Retinal pigment epithelial cell (primary cell): ENCODE measurements around the gene RAB26.
"Not testable (repeated sequence)": the region's sequence is repeated elsewhere in the genome, so short reads cannot be mapped to it uniquely, and the experiment has no call there.

Source experiments
- DNase-seq: peaks from one replicate; pipeline ENCODE4 v3.0.0-alpha.2; 2010; ENCODE audit warnings: low read depth
- H3K4me3 ChIP-seq: 2 replicates; pipeline ENCODE4 v1.5.1; 2011; ENCODE audit warnings: mild to moderate bottlenecking, low read length, control low read depth, moderate library complexity
- TF ChIP-seq, protein P1 (sequence below): conservative IDR thresholded peaks from 2 replicates; pipeline ENCODE4 v1.5.1; 2011; ENCODE audit warnings: low read depth, low read length, control low read depth, inconsistent platforms

Gene RAB26

DNA sequence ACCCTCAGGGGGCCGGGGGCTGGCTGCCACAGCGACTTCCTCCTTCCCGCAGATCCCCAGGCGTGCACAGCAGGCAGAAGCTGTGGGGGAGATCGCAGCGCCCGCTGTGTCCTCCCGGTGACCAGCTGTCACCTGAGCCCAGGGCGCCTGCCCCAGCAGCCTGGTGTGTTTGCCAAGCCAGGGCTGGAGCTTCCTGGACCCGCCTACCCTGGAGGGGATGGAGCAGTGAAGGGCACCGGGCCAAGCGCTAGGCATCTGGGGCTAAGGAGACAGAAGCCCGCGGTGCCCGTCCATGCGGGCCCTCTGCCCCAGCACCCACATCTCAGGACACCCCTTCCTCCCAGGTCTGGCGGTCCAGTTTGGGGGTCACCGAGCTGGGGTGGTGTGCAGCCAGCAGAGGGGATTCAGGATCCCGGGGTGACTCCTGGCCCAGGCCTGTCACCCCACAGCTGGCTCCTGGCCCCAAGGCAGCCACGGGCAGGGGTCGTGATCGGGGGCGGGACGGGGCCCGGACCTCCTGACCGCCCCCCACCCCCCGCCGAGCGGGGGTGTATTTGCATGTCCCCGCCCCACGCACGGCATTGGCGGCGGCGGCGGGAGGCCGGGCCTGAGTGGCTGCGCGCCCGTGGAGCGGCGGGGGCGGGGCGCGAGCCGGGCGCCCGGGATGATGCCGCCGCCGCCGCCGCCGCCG is at the start of gene RAB26:
Gene RAB26, plus strand, starts transcription at position 645 of the 691 bp plus-strand sequence. CDS start 159 bp downstream, outside the sequence.
- TF ChIP-seq, protein P1, sequence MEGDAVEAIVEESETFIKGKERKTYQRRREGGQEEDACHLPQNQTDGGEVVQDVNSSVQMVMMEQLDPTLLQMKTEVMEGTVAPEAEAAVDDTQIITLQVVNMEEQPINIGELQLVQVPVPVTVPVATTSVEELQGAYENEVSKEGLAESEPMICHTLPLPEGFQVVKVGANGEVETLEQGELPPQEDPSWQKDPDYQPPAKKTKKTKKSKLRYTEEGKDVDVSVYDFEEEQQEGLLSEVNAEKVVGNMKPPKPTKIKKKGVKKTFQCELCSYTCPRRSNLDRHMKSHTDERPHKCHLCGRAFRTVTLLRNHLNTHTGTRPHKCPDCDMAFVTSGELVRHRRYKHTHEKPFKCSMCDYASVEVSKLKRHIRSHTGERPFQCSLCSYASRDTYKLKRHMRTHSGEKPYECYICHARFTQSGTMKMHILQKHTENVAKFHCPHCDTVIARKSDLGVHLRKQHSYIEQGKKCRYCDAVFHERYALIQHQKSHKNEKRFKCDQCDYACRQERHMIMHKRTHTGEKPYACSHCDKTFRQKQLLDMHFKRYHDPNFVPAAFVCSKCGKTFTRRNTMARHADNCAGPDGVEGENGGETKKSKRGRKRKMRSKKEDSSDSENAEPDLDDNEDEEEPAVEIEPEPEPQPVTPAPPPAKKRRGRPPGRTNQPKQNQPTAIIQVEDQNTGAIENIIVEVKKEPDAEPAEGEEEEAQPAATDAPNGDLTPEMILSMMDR: no peak
- DNase-seq: peak; percentile 69

DNA sequence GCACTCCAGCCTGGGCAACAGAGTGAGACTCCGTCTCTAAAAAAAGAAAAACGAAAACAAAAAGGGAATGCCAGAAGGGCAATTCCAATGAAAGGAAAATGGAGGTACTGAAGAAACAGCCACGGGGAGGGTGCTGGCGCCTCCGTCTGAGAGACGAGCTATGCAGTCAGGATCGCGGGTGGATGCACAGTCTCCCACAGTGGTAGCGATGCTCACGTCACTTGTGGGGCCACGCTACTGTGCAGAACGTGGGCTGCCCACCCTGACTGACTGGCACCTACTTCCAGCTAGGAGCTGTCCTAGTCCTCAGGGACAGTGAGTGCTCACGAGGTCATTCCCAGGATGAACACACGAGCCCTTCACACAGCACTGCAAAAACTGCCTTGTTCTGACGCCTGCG is 46.8 kb upstream of the RAB26 start:
- DNase-seq, H3K4me3 ChIP-seq: not testable (repeated sequence)

More for the DNA sequence above, at the start of gene RAB26:
- H3K4me3 ChIP-seq: peak within 1 kb of the TSS; percentile 43

DNA sequence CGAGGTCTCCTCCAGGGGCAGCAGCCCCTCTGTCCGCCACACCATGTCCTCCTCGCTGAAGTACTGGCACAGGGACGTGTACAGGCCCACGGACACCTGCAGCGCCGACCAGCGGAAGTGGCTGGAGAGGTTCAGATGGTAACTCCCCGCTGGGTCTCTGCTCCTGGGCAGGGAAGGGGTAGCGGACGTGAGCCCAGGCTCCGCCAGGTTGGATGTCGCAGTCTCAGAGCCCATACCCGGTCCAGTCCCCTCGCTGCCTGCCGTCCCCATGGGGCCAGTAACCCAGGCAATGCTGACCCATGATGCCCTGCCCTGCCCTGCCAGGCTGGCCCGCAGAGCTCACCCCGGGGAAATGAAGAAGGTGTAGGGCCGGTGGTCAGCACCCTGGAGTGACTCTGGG is 46.0 kb upstream of the RAB26 start:
- TF ChIP-seq, protein P1: no peak
- DNase-seq: no peak

GRCh38 chr16:2104464-2104863 is 44.0 kb upstream of the RAB26 start:
- DNase-seq, H3K4me3 ChIP-seq: not testable (repeated sequence)

More for the DNA sequence above, 46.0 kb upstream of the RAB26 start:
- H3K4me3 ChIP-seq: no peak overlapping the region

GRCh38 chr16:2105291-2105690 is 43.1 kb upstream of the RAB26 start:
- DNase-seq, H3K4me3 ChIP-seq: not testable (repeated sequence)

DNA sequence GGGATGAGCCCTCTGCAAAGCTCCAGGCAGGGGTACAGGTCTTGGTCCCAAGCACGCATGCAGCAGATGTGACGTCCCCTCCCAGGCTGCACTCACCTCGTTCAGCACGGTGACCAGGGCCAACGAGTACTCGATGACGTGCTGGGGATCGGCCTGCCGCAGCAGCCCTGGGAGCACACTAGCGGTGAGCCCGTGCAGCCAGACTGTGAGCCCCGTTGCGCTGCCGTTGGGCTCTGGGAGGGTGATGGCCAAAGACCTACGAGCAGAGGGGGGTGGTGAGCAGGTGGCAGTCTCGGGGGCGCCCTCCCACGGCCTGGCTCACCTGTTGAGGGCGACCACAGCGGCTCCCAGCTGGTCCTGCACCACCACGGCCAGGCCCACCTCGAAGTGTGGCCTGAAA is 42.7 kb upstream of the RAB26 start:
- DNase-seq, H3K4me3 ChIP-seq: not testable (repeated sequence)

GRCh38 chr16:2106211-2106610 is 42.2 kb upstream of the RAB26 start:
- not testable (repeated sequence) for H3K4me3 ChIP-seq, DNase-seq

GRCh38 chr16:2107121-2107790 is 41.2 kb upstream of the RAB26 start:
- not testable (repeated sequence) for H3K4me3 ChIP-seq, DNase-seq

DNA sequence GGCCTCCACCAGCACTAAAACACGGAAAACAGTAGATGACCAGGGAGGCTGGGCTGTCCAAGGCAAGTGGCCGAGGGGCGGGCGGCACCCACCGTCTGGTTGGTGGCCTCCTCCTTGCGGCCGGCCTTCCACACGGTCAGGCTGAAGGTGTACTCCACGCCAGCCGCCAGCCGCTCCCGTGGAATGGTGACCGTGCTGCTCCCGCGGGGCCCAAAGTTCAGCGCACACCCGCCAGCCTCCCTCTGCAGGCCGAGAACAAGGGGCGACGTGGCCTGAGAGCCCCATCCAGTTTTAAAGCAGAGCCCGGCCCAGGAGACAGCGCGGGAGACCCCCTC is 40.7 kb upstream of the RAB26 start:
- not testable (repeated sequence) for DNase-seq, H3K4me3 ChIP-seq

GRCh38 chr16:2108446-2109270 is 39.8 kb upstream of the RAB26 start:
- H3K4me3 ChIP-seq, DNase-seq: not testable (repeated sequence)

GRCh38 chr16:2109271-2109580 is 39.2 kb upstream of the RAB26 start:
- H3K4me3 ChIP-seq, DNase-seq: not testable (repeated sequence)

DNA sequence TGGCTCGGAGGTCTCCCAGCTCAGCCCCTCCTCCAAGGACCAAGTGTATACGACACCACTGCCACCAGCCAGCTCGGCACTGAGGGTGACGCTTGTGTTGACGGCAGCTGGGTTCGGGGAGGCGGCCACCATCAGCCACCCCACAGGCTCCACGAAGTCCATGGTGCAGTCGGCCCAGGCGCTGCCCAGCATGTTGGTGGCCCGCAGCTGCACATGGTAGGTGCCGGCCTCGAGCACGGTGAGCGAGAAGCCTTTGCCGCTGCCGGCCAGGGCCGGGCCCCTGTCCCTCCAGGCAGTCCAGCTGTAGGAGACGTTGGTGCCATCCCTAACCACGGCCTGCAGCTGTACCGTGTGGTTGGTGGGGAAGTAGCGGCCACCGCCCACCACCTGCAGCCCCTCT is 38.6 kb upstream of the RAB26 start:
- DNase-seq, H3K4me3 ChIP-seq: not testable (repeated sequence)

- H3K4me3 ChIP-seq, DNase-seq: not testable (repeated sequence)
Observed at GRCh38 chr16:2110332-2111008, 38.0 kb upstream of the RAB26 start.

GRCh38 chr16:2111009-2111353 is 37.4 kb upstream of the RAB26 start:
- DNase-seq, H3K4me3 ChIP-seq: not testable (repeated sequence)

DNA sequence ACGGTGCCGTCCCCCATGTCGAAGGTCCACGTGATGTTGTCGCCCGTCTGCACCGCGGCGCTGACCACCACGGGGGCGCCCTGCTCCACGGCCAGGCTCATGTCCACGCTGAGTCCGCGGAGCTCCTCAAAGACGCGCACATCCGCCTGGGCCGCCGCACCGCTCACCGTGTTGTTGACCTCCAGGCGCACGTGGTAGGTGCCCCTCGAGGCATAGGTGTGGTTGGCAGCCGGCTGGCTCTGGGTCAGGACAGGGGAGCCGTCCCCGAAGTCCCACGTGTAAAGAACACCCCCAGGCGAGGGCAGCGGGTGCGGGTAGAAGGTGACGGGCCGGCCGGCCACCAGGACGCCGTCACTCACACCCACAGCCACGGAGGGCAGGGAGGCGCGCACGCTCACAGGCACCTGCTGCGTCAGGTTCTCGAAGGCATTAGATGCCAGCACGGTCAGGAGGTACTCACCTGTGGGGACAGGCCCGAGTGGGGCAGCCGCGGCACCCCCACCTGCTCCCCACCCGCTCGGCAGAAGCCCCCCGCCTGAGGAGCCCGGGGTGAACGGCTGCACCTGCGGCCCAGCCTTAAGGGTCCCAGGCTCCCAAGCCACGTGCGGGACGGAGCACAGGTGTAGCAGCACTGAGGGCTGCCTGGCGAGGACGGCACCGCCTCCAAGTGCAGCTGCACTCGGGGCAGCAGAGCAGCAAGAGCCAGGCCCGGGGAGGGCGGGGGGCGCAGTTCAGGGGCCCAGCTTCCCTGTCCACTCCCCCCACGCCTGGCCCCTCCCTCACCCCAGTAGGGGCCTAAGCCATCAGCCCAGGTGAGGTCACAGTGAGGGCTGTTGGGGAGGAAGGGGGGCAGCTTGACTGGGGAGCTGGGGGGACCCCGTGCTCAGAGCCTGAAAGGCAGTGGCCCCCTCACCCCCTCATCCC is 36.8 kb upstream of the RAB26 start:
- not testable (repeated sequence) for DNase-seq, H3K4me3 ChIP-seq
